Lung (tissue), 12 donors: ENCODE measurements around the gene DDX43. TPM values are rescaled to one million over a fixed set of nuclear protein-coding genes. Genes with fewer than 3 reads are reported as not detected.

Source experiments
- ATAC-seq: fragments of 200-7000 bp; cut with Tn5 transposase; one replicate; pipeline ENCODE4 v1.9.1; 2020; ENCODE audit warnings: moderate number of reproducible peaks; ENCODE audit not compliant: insufficient read depth, low FRiP score
- DNase-seq, 3 donors: peaks; one replicate each; pipeline ENCODE4 v3.0.0-alpha.2; 2013 to 2017
- H3K27ac ChIP-seq, 2 donors: one replicate each; pipeline ENCODE4 v1.5.1; 2013; ENCODE audit warnings: mild to moderate bottlenecking in 2 of 2, moderate library complexity in 2 of 2, control low read depth in 1 of 2, inconsistent platforms in 1 of 2, low read depth in 1 of 2, low read length in 1 of 2
- H3K27me3 ChIP-seq, 3 donors: one replicate each; pipeline ENCODE4 v1.5.1; 2013; ENCODE audit warnings: low read length in 2 of 3; ENCODE audit not compliant: control insufficient read depth in 3 of 3, insufficient read depth in 3 of 3
- H3K36me3 ChIP-seq, 4 donors: one replicate each; pipeline ENCODE4 v1.5.1; 2013; ENCODE audit warnings: low read length in 4 of 4, mild to moderate bottlenecking in 1 of 4, moderate library complexity in 1 of 4; ENCODE audit not compliant: control insufficient read depth in 4 of 4, insufficient read depth in 4 of 4
- H3K4me1 ChIP-seq, 5 donors: one replicate each; pipeline ENCODE4 v1.5.1; 2013; ENCODE audit warnings: low read length in 5 of 5, mild to moderate bottlenecking in 2 of 5, moderate library complexity in 1 of 5; ENCODE audit not compliant: control insufficient read depth in 5 of 5, insufficient read depth in 5 of 5
- H3K4me3 ChIP-seq: one replicate; pipeline ENCODE4 v1.5.1; 2013; ENCODE audit warnings: mild to moderate bottlenecking, control low read depth, moderate library complexity
- H3K9ac ChIP-seq, 2 donors: one replicate each; pipeline ENCODE4 v1.5.1; 2013; ENCODE audit warnings: low read length in 2 of 2, control low read depth in 1 of 2; ENCODE audit not compliant: insufficient read depth in 1 of 2
- H3K9me3 ChIP-seq, 4 donors: one replicate each; pipeline ENCODE4 v1.5.1; 2013; ENCODE audit warnings: low read length in 3 of 4, mild to moderate bottlenecking in 1 of 4, moderate library complexity in 1 of 4; ENCODE audit not compliant: control insufficient read depth in 4 of 4, insufficient read depth in 3 of 4
- WGBS, 2 donors: extraction: QIAGEN DNeasy Blood & Tissue Kit; methylation state at CpG; one replicate each; pipeline ENCODE4 v1.1.7; 2013; 5-methylcytosine and 5-hydroxymethylcytosine counted together
- polyA plus RNA-seq, 2 donors: library from polyadenylated mRNA; stranded (reverse); fragments of 200-250 nt; gene quantifications; one replicate each; pipeline ENCODE4 v1.2.1, GENCODE V29; 2013
- total RNA-seq, 2 donors: library from RNA; depleted of rRNA in 1 of 2; stranded (reverse); fragments of >200 nt in 1 of 2; gene quantifications; one replicate each; pipeline ENCODE4 v1.2.1, GENCODE V29; 2014 to 2021
- TF ChIP-seq, protein P1 (sequence below): IDR thresholded peaks from 2 replicates; pipeline ENCODE4 v1.5.1; 2012; ENCODE audit warnings: mild to moderate bottlenecking; ENCODE audit errors: control extremely low read depth, extremely low read depth
- donor health status: control.
- donor health status: control.
- donor health status: Bipolar disorder and iron deficiency.
- donor health status: healthy.
- donor health status: DM: yes; HTN: yes; CAD: no.

Gene DDX43
- total and polyA plus RNA-seq, 4 donors = 0.14 to 3.0 (median 0.92) TPM

GRCh38 chr6:73363537-73363875, 31.1 kb upstream of the DDX43 start:
- H3K9me3 ChIP-seq = no peaks in the 10 kb centered on the region
- H3K9ac ChIP-seq = no peak overlapping the region
- DNase-seq (no peak), ATAC-seq (no peak)
- H3K27ac ChIP-seq = no peak overlapping the region
- H3K36me3 ChIP-seq = no peaks in the 10 kb centered on the region
- H3K4me1 ChIP-seq = no peaks in the 10 kb centered on the region
- H3K27me3 ChIP-seq = no peaks in the 10 kb centered on the region
- TF ChIP-seq, protein P1, sequence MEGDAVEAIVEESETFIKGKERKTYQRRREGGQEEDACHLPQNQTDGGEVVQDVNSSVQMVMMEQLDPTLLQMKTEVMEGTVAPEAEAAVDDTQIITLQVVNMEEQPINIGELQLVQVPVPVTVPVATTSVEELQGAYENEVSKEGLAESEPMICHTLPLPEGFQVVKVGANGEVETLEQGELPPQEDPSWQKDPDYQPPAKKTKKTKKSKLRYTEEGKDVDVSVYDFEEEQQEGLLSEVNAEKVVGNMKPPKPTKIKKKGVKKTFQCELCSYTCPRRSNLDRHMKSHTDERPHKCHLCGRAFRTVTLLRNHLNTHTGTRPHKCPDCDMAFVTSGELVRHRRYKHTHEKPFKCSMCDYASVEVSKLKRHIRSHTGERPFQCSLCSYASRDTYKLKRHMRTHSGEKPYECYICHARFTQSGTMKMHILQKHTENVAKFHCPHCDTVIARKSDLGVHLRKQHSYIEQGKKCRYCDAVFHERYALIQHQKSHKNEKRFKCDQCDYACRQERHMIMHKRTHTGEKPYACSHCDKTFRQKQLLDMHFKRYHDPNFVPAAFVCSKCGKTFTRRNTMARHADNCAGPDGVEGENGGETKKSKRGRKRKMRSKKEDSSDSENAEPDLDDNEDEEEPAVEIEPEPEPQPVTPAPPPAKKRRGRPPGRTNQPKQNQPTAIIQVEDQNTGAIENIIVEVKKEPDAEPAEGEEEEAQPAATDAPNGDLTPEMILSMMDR = no peak
- H3K4me3 ChIP-seq = no peak overlapping the region
- WGBS, 2 donors = 95 to 97% methylated on average over 23 of the region's 23 CpGs

DNA sequence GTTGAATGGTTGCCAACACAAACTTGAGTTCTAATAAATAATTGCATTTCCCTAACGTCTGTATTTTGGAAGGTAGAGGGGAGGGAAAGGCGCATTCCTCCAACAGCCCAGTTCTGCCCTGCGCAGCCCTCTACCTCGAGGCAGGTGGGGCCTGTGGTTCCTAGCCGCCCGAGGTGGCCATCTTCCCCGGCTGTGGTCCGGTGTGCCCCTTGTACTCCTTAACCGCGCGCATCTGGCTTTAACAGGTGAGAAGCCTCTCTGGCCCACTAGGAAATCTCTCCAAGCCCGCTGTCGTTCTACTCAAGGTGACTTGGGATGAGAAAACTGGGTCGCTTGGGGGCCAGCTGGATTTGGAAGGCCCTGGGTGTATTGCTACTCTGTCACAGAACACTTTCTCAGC, 30.5 kb upstream of the DDX43 start:
- H3K4me1 ChIP-seq = no peaks in the 10 kb centered on the region
- H3K9ac ChIP-seq = no peak overlapping the region
- DNase-seq (no peak), ATAC-seq (no peak)
- 92 to 95% methylated on average over 14 of the region's 14 CpGs for WGBS, 2 donors
- H3K27ac ChIP-seq = no peak overlapping the region
- no peak overlapping the region for H3K4me3 ChIP-seq
- TF ChIP-seq, protein P1 = no peak
- peaks cover 0 to 3% (median 0%) of the 10 kb centered on the region in 4 donors for H3K9me3 ChIP-seq
- no peaks in the 10 kb centered on the region for H3K27me3 ChIP-seq
- no peaks in the 10 kb centered on the region for H3K36me3 ChIP-seq

DNA sequence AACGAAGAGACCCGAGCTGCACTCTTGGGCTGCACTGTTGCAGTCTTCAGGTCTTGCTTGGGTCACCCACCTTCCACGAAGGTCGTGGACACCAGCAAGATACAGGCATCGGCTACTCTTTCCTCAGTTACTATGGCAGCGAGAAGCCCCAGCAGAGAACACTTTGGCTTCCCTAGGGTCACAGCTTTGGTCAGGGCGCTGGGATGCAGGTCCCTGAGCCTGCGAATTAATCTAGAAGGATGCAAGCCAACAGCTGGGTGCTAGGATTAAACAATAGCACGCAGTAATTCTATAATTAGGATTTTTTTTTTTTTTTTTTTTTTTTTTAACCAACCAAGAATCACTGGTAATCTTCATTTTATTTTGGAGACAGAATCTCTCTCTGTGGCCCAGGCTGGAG, 30.1 kb upstream of the DDX43 start:
- TF ChIP-seq, protein P1 = no peak
- Histone ChIP-seq H3K9me3 (peaks cover 0 to 3% (median 0%) of the 10 kb centered on the region in 4 donors), H3K27me3 (no peaks in the 10 kb centered on the region), H3K36me3 (no peaks in the 10 kb centered on the region), H3K4me3 (no peak overlapping the region), H3K4me1 (no peaks in the 10 kb centered on the region), H3K27ac (no peak overlapping the region), H3K9ac (no peak overlapping the region)
- WGBS, 2 donors = 93 to 95% methylated on average over 9 of the region's 9 CpGs
- no peak for ATAC-seq
- no peak for DNase-seq

- no peak for DNase-seq
Measured at GRCh38 chr6:73367761-73368355, 26.8 kb upstream of the DDX43 start.

More at GRCh38 chr6:73367761-73368355, 26.8 kb upstream of the DDX43 start:
- TF ChIP-seq, protein P1 = no peak
- 75 to 82% methylated on average over 16 of the region's 16 CpGs for WGBS, 2 donors
- H3K4me3 ChIP-seq = no peak overlapping the region
- H3K27me3 ChIP-seq = no peaks in the 10 kb centered on the region
- peaks cover 0 to 21% (median 5%) of the 10 kb centered on the region in 4 donors for H3K9me3 ChIP-seq
- H3K27ac ChIP-seq = no peak overlapping the region
- no peaks in the 10 kb centered on the region for H3K36me3 ChIP-seq
- no peak for ATAC-seq
- no peaks in the 10 kb centered on the region for H3K4me1 ChIP-seq
- no peak overlapping the region for H3K9ac ChIP-seq
